HG03520 (cell line): ENCODE data around the gene MTPN.

Experiments used
- ATAC-seq: cut with Tn5 transposase; IDR thresholded peaks from one replicate; pipeline ENCODE4 v1.9.1; 2021; ENCODE audit warnings: mild to moderate bottlenecking, moderate library complexity; ENCODE audit not compliant: unreplicated experiment

MTPN gene

GRCh38 chr7:135990258-135990657 is 13.1 kb upstream of the MTPN start:
- no peak for ATAC-seq

- no peak for ATAC-seq
These were observed 4.9 kb upstream of the MTPN start for GRCh38 chr7:135981958-135982646.

- peak; percentile 74 for ATAC-seq
These were observed 3.6 kb upstream of the MTPN start for GRCh38 chr7:135980665-135981180.

GRCh38 chr7:135980012-135980551 is 2.9 kb upstream of the MTPN start:
- peak; percentile 17 for ATAC-seq

- no peak for ATAC-seq
These were observed 2.4 kb upstream of the MTPN start for GRCh38 chr7:135979471-135980011.

- ATAC-seq, result no peak
These were observed 1.5 kb upstream of the MTPN start for GRCh38 chr7:135978624-135979023.

GRCh38 chr7:135977742-135978066 is 545 bp upstream of the MTPN start:
- ATAC-seq, result no peak

- no peak for ATAC-seq
These were observed 700 bp downstream of the MTPN start for GRCh38 chr7:135976312-135977006.

GRCh38 chr7:135975166-135975565 is 2.0 kb downstream of the MTPN start:
- ATAC-seq, result no peak

GRCh38 chr7:135974667-135975066 is 2.5 kb downstream of the MTPN start:
- no peak for ATAC-seq

GRCh38 chr7:135971366-135971725 is 5.8 kb downstream of the MTPN start:
- ATAC-seq, result peak; percentile 6

- ATAC-seq, result peak; percentile 66
These were observed 6.3 kb downstream of the MTPN start for GRCh38 chr7:135970682-135971365.

GRCh38 chr7:135970045-135970444 is 7.1 kb downstream of the MTPN start:
- ATAC-seq, result no peak

GRCh38 chr7:135966341-135967043 is 10.7 kb downstream of the MTPN start:
- ATAC-seq, result no peak

GRCh38 chr7:135965602-135966001 is 11.6 kb downstream of the MTPN start:
- ATAC-seq, result peak; percentile 59

- ATAC-seq, result no peak
These were observed 12.4 kb downstream of the MTPN start for GRCh38 chr7:135964791-135965190.

- ATAC-seq, result no peak
These were observed 12.9 kb downstream of the MTPN start for GRCh38 chr7:135964274-135964673.

GRCh38 chr7:135962802-135963201 is 14.4 kb downstream of the MTPN start:
- no peak for ATAC-seq

- no peak for ATAC-seq
These were observed 16.3 kb downstream of the MTPN start for GRCh38 chr7:135960709-135961451.
